ENCODE data around the gene RER1.

RER1 gene

DNA sequence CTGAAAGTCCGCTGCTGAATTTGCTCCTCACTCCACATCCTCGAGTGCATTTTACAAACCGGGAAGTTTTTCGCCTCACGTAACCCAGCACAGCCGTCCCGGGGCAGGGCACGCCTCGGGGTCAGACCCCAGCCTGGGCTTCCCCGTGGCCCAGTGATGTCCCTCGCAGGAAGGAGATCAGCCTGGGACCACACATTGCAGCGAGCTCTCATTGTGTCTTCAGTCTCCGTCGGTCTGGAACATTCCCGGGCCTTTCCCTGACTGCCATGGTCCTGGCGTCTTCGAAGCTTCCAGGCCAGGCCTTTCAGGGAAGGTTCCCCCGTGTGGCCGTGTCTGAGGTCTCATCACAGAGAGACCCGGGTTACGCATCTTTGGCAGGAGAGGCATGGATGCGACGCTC is 43.7 kb upstream of the RER1 start:
- H3K9ac ChIP-seq (ENCODE audit: low read length in 5 of 5): no peak overlapping the region
- peaks cover 0 to 3% (median 2%) of the 10 kb centered on the region in 5 donors for H3K4me1 ChIP-seq (ENCODE audit: control insufficient read depth in 5 of 5, insufficient read depth in 5 of 5, low read length in 5 of 5)
- no peaks in the 10 kb centered on the region for H3K36me3 ChIP-seq (ENCODE audit: control insufficient read depth in 5 of 5, insufficient read depth in 5 of 5, low read length in 5 of 5)
- no peak overlapping the region for H3K4me3 ChIP-seq (ENCODE audit: low read depth in 1 of 5, low read length in 5 of 5)
- H3K27me3 ChIP-seq (ENCODE audit: control insufficient read depth in 5 of 5, insufficient read depth in 4 of 5, low read length in 5 of 5): no peaks in the 10 kb centered on the region
- H3K9me3 ChIP-seq (ENCODE audit: control insufficient read depth in 5 of 5, low read length in 5 of 5): no peaks in the 10 kb centered on the region
- no peak overlapping the region for H3K27ac ChIP-seq (ENCODE audit: low read depth, low read length)

DNA sequence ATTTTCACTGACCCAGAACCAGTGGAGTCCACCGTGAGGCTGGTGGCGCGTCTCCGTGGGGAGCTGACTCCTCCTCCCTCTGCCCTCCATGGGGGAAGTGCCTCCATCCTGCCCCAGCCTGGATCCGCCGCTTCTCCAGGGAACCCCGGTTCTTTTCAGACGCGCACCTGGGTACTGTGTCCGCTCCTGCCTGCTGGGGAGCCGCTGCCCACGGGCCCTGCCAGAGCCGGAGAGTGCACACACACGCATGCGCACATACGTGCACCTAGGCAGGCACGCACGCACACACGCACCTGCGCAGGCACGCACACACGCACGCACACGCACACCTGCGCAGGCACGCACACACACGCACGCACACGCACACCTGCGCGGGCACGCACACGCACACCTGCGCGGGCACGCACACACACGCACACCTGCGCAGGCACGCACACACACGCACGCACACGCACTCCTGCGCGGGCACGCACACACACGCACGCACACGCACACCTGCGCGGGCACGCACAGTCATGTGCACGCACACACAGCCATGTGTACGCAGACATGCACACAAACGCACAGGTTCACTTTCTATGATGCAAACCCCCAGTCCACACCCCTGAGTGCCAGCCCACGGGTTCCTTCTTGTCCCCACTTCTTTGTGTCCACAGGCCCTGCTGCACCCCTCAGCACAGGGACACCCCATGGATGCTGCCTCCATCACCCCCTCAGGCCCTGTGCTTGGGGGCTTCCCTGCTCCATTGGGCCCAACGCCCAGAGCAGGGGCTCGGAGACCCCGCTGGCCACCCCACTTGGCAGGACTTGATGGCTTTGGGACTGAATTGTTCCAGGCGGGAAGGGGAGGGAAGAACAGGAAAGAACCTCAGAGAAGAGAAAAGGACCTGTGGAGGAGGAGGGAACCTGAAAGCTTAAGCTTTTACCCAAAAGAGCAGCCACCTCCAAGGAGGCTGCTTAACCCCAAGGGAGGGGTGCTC is 43.0 kb upstream of the RER1 start:
- H3K4me1 ChIP-seq (ENCODE audit: control insufficient read depth in 5 of 5, insufficient read depth in 5 of 5, low read length in 5 of 5): peaks cover 0 to 9% (median 7%) of the 10 kb centered on the region in 5 donors
- no peak overlapping the region for H3K27ac ChIP-seq (ENCODE audit: low read depth, low read length)
- H3K27me3 ChIP-seq (ENCODE audit: control insufficient read depth in 5 of 5, insufficient read depth in 4 of 5, low read length in 5 of 5): no peaks in the 10 kb centered on the region
- no peaks in the 10 kb centered on the region for H3K9me3 ChIP-seq (ENCODE audit: control insufficient read depth in 5 of 5, low read length in 5 of 5)
- H3K9ac ChIP-seq (ENCODE audit: low read length in 5 of 5): no peak overlapping the region
- no peak overlapping the region for H3K4me3 ChIP-seq (ENCODE audit: low read depth in 1 of 5, low read length in 5 of 5)
- H3K36me3 ChIP-seq (ENCODE audit: control insufficient read depth in 5 of 5, insufficient read depth in 5 of 5, low read length in 5 of 5): no peaks in the 10 kb centered on the region

DNA sequence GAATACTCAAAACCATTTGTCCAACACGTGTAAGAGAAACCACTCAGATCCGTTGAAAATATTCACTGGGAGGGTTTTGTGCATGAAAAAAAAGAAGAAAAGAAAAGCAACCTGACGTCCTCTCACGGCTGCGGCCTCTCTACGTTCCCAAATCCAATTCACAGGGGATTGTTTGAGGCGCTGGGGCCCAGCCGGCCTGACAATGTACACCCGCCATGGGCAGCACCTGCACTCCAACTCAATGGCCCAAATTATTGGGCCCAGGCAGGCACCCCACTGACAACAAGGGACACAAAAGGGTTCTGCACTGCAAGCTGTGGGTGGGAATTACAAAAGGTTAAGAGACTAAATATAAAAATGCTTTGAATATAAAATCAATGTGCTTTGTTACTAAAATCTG is 41.8 kb upstream of the RER1 start:
- Histone ChIP-seq H3K4me3 (ENCODE audit: low read depth in 1 of 5, low read length in 5 of 5) (no peak overlapping the region), H3K4me1 (ENCODE audit: control insufficient read depth in 5 of 5, insufficient read depth in 5 of 5, low read length in 5 of 5) (peaks cover 0 to 10% (median 9%) of the 10 kb centered on the region in 5 donors), H3K27ac (ENCODE audit: low read depth, low read length) (no peak overlapping the region), H3K9me3 (ENCODE audit: control insufficient read depth in 5 of 5, low read length in 5 of 5) (no peaks in the 10 kb centered on the region), H3K9ac (ENCODE audit: low read length in 5 of 5) (no peak overlapping the region), H3K36me3 (ENCODE audit: control insufficient read depth in 5 of 5, insufficient read depth in 5 of 5, low read length in 5 of 5) (no peaks in the 10 kb centered on the region), H3K27me3 (ENCODE audit: control insufficient read depth in 5 of 5, insufficient read depth in 4 of 5, low read length in 5 of 5) (no peaks in the 10 kb centered on the region)

DNA sequence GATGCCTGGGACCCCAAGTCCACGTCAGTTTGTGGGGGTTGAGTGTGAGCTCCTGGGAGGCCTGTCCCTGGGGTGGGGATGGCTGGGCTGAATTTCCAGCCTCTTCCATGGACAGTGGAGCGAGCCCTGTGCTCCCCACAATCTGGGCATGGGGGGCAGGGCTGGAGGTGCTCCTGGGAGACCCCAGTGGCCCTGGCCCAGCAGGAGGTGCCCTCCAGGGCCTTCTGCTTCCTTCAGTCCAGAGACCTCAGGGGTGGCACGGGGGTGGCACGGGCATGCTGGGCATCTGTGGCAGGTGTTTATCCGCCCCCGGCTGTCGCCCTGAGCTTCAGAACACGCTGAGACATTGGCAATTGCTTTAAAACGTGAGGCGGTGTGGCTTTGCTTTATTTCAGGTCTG is 41.1 kb upstream of the RER1 start:
- H3K27ac ChIP-seq (ENCODE audit: low read depth, low read length): no peak overlapping the region
- no peaks in the 10 kb centered on the region for H3K36me3 ChIP-seq (ENCODE audit: control insufficient read depth in 5 of 5, insufficient read depth in 5 of 5, low read length in 5 of 5)
- no peak overlapping the region for H3K9ac ChIP-seq (ENCODE audit: low read length in 5 of 5)
- no peaks in the 10 kb centered on the region for H3K9me3 ChIP-seq (ENCODE audit: control insufficient read depth in 5 of 5, low read length in 5 of 5)
- H3K27me3 ChIP-seq (ENCODE audit: control insufficient read depth in 5 of 5, insufficient read depth in 4 of 5, low read length in 5 of 5): peaks cover 0 to 4% (median 0%) of the 10 kb centered on the region in 5 donors
- H3K4me1 ChIP-seq (ENCODE audit: control insufficient read depth in 5 of 5, insufficient read depth in 5 of 5, low read length in 5 of 5): peaks cover 0 to 12% (median 9%) of the 10 kb centered on the region in 5 donors
- H3K4me3 ChIP-seq (ENCODE audit: low read depth in 1 of 5, low read length in 5 of 5): no peak overlapping the region

DNA sequence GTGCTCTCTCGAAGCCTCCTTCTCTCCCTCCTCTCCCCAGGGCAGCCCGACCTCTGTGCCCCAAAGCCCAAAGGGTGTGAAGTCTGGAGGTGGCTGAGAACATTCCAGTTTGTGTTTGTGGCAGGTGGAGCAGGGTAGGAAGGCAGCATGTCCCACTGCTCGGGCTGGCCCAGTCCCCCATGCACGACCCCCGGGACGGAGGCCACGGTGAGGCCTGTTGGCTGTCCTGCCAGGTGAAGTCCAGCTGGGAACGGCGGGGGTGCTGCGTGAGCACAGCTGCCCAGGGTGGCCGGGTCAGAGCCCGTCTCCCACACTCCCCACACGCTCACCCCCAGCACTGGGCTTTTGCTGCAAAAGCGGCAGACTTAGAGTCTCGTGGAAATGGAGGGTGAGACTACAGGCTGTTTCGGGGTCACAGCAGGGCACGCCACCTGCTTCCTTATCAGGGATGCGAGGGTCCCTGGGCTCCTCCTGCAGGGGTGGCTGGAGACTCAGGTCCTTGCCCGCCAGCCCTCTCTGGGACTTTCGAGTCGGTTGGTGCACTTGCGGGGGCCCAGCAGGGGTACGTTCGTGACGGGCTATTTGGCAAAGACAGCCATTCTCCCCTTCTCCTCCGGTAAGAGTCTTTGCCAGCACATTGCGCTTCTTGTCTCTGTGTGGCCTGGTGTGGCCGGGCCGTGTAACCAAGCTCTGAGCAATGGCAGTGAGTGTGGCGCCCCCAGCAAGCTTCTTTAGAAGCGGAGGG is 40.6 kb upstream of the RER1 start:
- Histone ChIP-seq H3K9ac (ENCODE audit: low read length in 5 of 5) (no peak overlapping the region), H3K27ac (ENCODE audit: low read depth, low read length) (no peak overlapping the region), H3K36me3 (ENCODE audit: control insufficient read depth in 5 of 5, insufficient read depth in 5 of 5, low read length in 5 of 5) (no peaks in the 10 kb centered on the region), H3K4me3 (ENCODE audit: low read depth in 1 of 5, low read length in 5 of 5) (no peak overlapping the region), H3K9me3 (ENCODE audit: control insufficient read depth in 5 of 5, low read length in 5 of 5) (no peaks in the 10 kb centered on the region), H3K27me3 (ENCODE audit: control insufficient read depth in 5 of 5, insufficient read depth in 4 of 5, low read length in 5 of 5) (peaks cover 0 to 6% (median 3%) of the 10 kb centered on the region in 5 donors), H3K4me1 (ENCODE audit: control insufficient read depth in 5 of 5, insufficient read depth in 5 of 5, low read length in 5 of 5) (peaks cover 0 to 13% (median 9%) of the 10 kb centered on the region in 5 donors)

DNA sequence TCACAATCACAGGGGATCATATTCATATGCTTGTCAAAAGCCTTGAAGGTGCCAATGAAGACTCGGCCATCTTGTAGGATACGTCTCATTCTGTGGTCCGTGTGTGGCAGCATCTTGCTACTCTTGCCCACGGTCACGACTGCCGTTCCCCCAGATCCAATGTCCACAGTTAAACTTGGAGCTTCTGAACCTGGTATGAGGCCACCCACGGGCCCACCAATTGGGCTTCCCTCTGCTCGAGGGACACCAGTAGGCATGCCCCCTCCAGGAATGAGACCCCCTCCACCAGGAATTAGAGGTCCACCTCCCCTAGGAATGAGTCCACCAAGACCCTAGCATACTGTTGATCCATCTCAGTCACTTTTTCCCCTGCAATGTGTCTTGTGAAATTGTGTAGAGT is 39.9 kb upstream of the RER1 start:
- H3K9ac ChIP-seq (ENCODE audit: low read length in 5 of 5): no peak overlapping the region
- H3K27ac ChIP-seq (ENCODE audit: low read depth, low read length): no peak overlapping the region
- no peaks in the 10 kb centered on the region for H3K9me3 ChIP-seq (ENCODE audit: control insufficient read depth in 5 of 5, low read length in 5 of 5)
- H3K36me3 ChIP-seq (ENCODE audit: control insufficient read depth in 5 of 5, insufficient read depth in 5 of 5, low read length in 5 of 5): no peaks in the 10 kb centered on the region
- peaks cover 0 to 6% (median 3%) of the 10 kb centered on the region in 5 donors for H3K27me3 ChIP-seq (ENCODE audit: control insufficient read depth in 5 of 5, insufficient read depth in 4 of 5, low read length in 5 of 5)
- peaks cover 0 to 13% (median 9%) of the 10 kb centered on the region in 5 donors for H3K4me1 ChIP-seq (ENCODE audit: control insufficient read depth in 5 of 5, insufficient read depth in 5 of 5, low read length in 5 of 5)
- H3K4me3 ChIP-seq (ENCODE audit: low read depth in 1 of 5, low read length in 5 of 5): no peak overlapping the region

DNA sequence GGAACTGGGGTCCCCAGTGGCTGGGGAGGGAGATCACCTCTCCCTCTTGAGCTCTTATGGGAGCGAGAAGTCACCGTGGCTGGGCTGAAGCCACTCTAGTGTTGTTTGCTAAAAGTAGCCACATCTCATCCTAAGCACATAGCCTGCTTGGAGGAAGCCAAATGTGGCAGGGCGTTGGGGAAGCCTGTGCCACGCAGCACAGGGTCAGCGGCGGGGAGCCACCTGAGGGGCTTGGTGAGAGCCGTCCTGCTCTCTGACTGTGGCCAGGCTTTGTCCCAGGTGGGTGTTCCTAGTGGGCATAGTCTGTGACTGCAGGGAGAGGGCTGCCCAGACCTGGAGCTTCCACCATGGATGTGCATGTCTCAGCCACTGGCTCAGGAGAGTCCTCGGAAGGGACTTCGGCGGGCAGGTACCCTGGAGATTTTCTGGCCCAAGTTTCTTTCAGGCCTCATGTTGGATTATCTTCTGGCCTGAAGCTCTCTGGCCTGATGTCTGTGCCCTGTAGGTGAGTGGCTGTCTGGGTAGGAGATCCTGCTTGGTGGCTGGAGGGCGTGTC is 39.2 kb upstream of the RER1 start:
- H3K9ac ChIP-seq (ENCODE audit: low read length in 5 of 5): no peak overlapping the region
- peaks cover 0 to 6% (median 3%) of the 10 kb centered on the region in 5 donors for H3K27me3 ChIP-seq (ENCODE audit: control insufficient read depth in 5 of 5, insufficient read depth in 4 of 5, low read length in 5 of 5)
- H3K27ac ChIP-seq (ENCODE audit: low read depth, low read length): no peak overlapping the region
- H3K4me3 ChIP-seq (ENCODE audit: low read depth in 1 of 5, low read length in 5 of 5): no peak overlapping the region
- no peaks in the 10 kb centered on the region for H3K36me3 ChIP-seq (ENCODE audit: control insufficient read depth in 5 of 5, insufficient read depth in 5 of 5, low read length in 5 of 5)
- H3K9me3 ChIP-seq (ENCODE audit: control insufficient read depth in 5 of 5, low read length in 5 of 5): no peaks in the 10 kb centered on the region
- peaks cover 0 to 13% (median 9%) of the 10 kb centered on the region in 5 donors for H3K4me1 ChIP-seq (ENCODE audit: control insufficient read depth in 5 of 5, insufficient read depth in 5 of 5, low read length in 5 of 5)

DNA sequence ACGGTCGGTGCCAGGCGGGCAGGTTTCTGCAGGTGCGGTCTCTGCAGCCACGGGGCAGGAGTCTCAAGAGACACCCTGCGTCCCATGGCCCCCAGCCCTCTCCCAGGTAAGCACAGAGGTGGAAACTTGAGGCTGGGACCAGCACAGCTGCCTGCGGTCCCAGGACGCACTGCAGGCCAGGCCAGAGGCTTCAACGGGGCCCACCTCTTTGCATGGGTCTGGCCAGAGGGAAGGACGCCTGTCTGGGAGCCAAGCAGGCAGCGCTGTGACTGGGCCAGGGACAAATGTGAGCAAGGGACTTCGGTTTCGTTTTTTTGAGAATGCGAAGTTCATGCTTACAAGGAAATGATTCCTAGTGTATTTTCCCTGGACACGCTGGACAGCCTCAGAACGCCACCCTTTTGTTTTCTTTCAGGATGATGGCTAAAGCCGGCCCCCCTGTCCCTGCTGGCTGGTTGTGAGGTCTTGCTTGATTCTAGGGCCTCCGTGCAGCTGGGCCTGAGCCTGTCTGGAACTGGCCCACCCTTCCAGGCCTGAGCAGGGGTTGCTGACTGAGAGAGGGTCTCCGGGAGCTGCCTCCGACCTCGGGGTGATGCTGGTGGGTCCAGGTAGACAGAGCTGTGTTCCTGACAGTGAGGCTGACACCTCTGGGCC is 38.6 kb upstream of the RER1 start:
- Histone ChIP-seq H3K27ac (ENCODE audit: low read depth, low read length) (no peak overlapping the region), H3K36me3 (ENCODE audit: control insufficient read depth in 5 of 5, insufficient read depth in 5 of 5, low read length in 5 of 5) (no peaks in the 10 kb centered on the region), H3K4me3 (ENCODE audit: low read depth in 1 of 5, low read length in 5 of 5) (no peak overlapping the region), H3K9ac (ENCODE audit: low read length in 5 of 5) (no peak overlapping the region), H3K27me3 (ENCODE audit: control insufficient read depth in 5 of 5, insufficient read depth in 4 of 5, low read length in 5 of 5) (peaks cover 0 to 6% (median 3%) of the 10 kb centered on the region in 5 donors), H3K4me1 (ENCODE audit: control insufficient read depth in 5 of 5, insufficient read depth in 5 of 5, low read length in 5 of 5) (peaks cover 0 to 13% (median 9%) of the 10 kb centered on the region in 5 donors), H3K9me3 (ENCODE audit: control insufficient read depth in 5 of 5, low read length in 5 of 5) (no peaks in the 10 kb centered on the region)

DNA sequence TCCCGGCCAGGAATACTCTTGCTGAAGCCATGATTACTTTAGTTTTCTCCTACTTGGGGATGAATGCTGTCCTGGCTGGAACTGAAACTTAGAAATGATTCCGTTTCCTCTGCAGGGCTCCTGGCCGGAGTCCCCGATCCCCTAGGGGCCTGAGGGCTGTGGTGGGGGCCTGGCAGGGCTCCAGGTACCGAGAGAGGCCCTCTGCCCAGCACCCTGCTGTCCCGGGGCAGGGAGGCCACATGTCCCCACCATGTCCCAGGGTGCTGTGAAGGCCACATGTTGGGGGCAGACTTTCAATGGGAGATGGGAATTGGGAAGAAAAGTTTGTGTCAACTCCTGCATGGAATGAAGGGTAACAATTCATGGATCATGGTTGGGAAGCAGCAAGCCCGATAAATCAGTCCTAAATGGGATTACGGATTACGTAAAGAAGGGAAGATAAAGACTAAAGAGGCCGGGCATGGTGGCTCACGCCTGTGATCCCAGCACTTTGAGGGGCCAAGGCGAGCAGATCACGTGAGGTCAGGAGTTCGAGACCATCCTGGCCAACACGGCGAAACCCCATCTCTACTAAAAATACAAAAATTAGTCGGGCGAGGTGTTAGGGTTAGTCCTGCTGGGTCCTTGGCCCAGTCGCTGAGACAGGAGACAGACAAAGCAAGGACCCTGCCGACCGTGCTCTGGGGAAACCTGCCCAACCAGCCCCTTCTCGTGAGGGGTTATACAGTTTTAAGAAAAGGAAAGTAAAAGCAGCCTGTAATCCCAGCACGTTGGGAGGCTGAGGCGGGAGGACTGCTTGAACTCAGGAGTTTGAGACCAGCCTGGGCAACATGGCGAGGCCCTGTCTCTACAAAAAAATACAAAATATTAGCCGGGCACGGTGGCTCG is 37.8 kb upstream of the RER1 start:
- Histone ChIP-seq H3K9me3 (ENCODE audit: control insufficient read depth in 5 of 5, low read length in 5 of 5) (no peaks in the 10 kb centered on the region), H3K4me1 (ENCODE audit: control insufficient read depth in 5 of 5, insufficient read depth in 5 of 5, low read length in 5 of 5) (peaks cover 0 to 13% (median 9%) of the 10 kb centered on the region in 5 donors), H3K27me3 (ENCODE audit: control insufficient read depth in 5 of 5, insufficient read depth in 4 of 5, low read length in 5 of 5) (peaks cover 0 to 6% (median 3%) of the 10 kb centered on the region in 5 donors), H3K36me3 (ENCODE audit: control insufficient read depth in 5 of 5, insufficient read depth in 5 of 5, low read length in 5 of 5) (no peaks in the 10 kb centered on the region), H3K4me3 (ENCODE audit: low read depth in 1 of 5, low read length in 5 of 5) (no peak overlapping the region), H3K9ac (ENCODE audit: low read length in 5 of 5) (no peak overlapping the region), H3K27ac (ENCODE audit: low read depth, low read length) (no peak overlapping the region)

Measured in subcutaneous abdominal adipose tissue (tissue), 5 donors.